GM12864 (cell line): ENCODE data around the gene CCDC170.

Experiments
- DNase-seq: peaks from one replicate; pipeline ENCODE4 v3.0.0-alpha.2; 2011; ENCODE audit warnings: low read depth
- H3K4me3 ChIP-seq: 2 replicates; pipeline ENCODE4 v1.5.1; 2011; ENCODE audit warnings: mild to moderate bottlenecking, low read depth, low read length, control low read depth
- TF ChIP-seq, protein P1 (sequence below): IDR thresholded peaks from 2 replicates; pipeline ENCODE4 v1.5.1; 2011; ENCODE audit warnings: low read depth, mild to moderate bottlenecking, moderate library complexity, low read length, control low read depth, inconsistent platforms; ENCODE audit errors: missing control alignments

Gene CCDC170

DNA sequence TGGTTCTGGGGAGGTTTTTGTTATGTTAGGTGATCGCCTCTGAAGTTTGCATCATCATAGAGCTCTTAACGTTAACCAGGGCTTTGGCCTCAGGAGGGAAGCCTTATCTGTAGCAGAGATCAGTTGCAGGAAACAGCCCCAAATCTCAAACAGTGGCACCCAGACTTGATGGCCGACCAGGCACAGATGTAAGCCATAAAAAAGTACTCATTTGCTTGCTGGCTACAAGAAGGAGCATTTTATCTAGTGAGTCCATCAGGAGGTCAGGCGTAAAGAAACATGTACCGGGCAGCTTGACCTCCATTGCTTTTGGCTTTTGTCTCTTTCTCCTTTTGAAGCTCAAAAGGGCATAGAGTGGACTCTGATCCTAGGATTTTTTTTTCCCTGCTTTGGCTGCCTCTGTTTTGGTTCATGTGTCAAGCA, 122.3 kb downstream of the CCDC170 start:
- TF ChIP-seq, protein P1, sequence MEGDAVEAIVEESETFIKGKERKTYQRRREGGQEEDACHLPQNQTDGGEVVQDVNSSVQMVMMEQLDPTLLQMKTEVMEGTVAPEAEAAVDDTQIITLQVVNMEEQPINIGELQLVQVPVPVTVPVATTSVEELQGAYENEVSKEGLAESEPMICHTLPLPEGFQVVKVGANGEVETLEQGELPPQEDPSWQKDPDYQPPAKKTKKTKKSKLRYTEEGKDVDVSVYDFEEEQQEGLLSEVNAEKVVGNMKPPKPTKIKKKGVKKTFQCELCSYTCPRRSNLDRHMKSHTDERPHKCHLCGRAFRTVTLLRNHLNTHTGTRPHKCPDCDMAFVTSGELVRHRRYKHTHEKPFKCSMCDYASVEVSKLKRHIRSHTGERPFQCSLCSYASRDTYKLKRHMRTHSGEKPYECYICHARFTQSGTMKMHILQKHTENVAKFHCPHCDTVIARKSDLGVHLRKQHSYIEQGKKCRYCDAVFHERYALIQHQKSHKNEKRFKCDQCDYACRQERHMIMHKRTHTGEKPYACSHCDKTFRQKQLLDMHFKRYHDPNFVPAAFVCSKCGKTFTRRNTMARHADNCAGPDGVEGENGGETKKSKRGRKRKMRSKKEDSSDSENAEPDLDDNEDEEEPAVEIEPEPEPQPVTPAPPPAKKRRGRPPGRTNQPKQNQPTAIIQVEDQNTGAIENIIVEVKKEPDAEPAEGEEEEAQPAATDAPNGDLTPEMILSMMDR = no peak
- DNase-seq = no peak
- no peak overlapping the region for H3K4me3 ChIP-seq

DNA sequence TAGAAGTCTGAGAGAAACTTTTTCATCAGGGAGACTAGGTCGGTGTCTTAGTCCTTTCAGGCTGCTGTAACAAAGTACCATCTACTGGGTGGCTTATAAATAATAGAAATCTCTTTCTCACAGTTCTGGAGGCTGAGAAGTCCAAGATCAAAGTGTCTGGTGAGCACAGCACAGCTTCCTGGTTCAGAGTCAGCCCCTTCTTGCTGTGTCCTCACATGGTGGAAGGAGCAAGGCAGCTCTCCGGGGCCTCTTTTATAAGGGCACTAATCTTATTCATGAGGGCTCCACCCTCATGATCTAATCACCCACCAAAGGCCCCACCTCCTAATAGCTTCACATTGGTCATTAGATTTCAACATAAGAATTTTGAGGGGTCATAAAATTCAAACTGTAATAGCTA, 122.8 kb downstream of the CCDC170 start:
- DNase-seq = no peak
- H3K4me3 ChIP-seq = no peak overlapping the region
- TF ChIP-seq, protein P1 = no peak

DNA sequence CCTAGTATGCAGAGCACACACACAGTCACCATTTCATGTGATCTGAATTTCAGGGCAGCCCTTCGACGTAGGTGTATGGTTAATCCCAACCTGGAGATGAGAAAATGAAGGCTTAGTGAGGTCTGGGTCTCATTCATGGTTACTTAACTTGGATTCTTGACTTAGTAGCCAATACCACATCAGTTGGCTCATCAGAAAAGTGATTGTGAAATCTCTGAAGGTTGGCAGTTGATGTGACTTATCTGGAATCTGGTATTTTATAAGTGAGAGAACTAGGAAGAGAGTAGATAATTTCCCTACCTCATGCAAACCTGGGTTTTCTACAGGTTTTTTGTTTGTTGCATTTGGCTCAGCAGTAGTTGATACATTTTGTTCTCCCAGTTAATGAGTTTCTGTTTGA, 123.7 kb downstream of the CCDC170 start:
- no peak for DNase-seq
- H3K4me3 ChIP-seq = no peak overlapping the region
- TF ChIP-seq, protein P1 = no peak

DNA sequence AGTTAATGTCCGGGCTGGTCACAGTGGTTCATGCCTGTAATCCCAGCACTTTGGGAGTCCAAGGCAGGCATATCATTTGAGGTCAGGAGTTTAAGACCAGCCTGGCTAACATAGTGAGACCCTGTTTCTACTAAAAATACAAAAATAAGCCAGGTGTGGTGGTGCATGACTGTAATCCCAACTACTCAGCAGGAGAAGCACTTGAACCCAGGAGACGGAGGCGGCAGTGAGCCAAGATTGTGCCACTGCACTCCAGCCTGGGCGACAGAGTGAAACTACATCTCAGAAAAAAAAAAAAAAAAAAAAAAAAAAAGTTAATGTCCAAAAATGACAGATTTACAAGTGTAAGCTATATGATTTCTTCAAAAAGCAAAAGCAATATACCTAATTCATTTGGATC, 124.9 kb downstream of the CCDC170 start:
- TF ChIP-seq, protein P1 = no peak
- no peak for DNase-seq

DNA sequence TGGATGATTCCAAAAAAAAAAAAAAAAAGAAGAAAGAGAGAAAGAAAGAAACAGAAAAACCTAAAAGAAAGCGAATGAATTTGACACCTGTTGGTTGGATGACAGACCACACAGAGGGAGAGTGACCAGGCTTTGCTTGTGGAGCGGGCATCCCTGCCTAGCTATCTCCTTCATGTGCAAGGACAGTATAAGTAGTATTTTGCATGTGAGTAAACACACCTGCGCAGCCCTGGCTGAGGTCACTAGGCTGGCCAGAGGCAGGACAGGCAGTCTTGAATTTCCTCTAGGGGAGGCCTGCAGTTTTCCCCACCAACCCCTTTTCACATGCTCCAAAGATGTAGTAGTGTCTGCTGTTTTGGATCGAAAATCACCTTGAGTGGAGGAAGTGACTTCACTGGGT, 126.4 kb downstream of the CCDC170 start:
- TF ChIP-seq, protein P1 = no peak
- H3K4me3 ChIP-seq = no peak overlapping the region
- no peak for DNase-seq

More for the DNA sequence above, 124.9 kb downstream of the CCDC170 start:
- H3K4me3 ChIP-seq = no peak overlapping the region

DNA sequence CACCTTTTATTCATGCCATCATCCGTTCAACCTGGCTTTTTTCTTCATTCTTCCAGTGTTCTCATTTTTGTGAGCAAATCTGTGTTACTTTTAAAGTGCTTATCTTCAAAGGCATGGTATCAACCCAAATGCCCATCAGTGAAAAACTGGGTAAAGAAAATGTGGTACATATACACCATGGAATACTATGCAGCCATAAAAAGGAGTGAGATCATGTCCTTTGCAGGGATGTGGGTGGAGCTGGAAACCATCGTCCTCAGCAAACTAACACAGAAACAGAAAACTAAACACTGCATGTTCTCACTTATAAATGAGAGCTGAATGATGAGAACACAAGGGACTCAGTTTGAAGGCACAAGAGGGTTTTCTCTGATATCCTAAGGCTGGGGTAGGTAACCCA, 130.3 kb downstream of the CCDC170 start:
- DNase-seq = no peak
- TF ChIP-seq, protein P1 = no peak
- no peak overlapping the region for H3K4me3 ChIP-seq

DNA sequence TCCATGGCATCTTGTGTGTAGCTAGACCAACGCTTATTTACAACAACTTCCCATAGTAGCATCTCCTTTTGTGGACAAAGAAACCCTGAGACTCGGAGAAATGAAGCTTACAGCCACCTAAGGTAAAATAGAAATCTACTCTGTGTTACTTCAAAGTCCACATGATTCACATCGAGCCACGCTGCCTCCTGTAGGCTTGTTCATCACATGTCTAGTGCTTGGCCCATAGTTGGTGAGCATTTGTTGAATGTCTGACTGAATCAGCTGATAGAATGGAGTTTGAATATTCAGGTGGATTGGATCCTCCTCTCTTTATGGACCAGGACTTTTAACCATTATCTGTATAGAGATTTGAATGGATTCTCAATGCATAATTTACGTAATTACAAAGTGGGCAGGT, 130.7 kb downstream of the CCDC170 start:
- H3K4me3 ChIP-seq = no peak overlapping the region
- no peak for DNase-seq
- TF ChIP-seq, protein P1 = no peak
